ENCODE measurements around the gene ARHGAP42. TPM values are rescaled to one million over a fixed set of nuclear protein-coding genes. Genes with fewer than 3 reads are reported as not detected.

ARHGAP42 gene
- polyA plus RNA-seq, 1 donor (not counting 4 experiments of a cell fraction or from before 2014, with no cell fraction given), result 5.5 TPM

- DNase-seq (ENCODE audit: low read depth, low spot score) (no peak), FAIRE-seq (no peak)
- Histone ChIP-seq H3K4me3 (ENCODE audit: control insufficient read depth in 2 of 3, extremely low read depth in 1 of 3, insufficient read depth in 2 of 3, low read depth in 1 of 3, low read length in 3 of 3) (no peak overlapping the region), H3K79me2 (ENCODE audit: control insufficient read depth, insufficient read depth, low read length) (no peaks in the 10 kb centered on the region), H2AFZ (ENCODE audit: control insufficient read depth, low read length) (no peak overlapping the region), H3K9ac (ENCODE audit: control insufficient read depth, extremely low read depth, insufficient read depth, low read length) (no peak overlapping the region), H3K27me3 (ENCODE audit: control insufficient read depth, extremely low read depth, insufficient read depth, low read length) (no peaks in the 10 kb centered on the region), H4K20me1 (ENCODE audit: control insufficient read depth, extremely low read depth, insufficient read depth, low read length) (no peaks in the 10 kb centered on the region), H3K9me1 (ENCODE audit: control insufficient read depth, extremely low read depth, insufficient read depth, low read length) (no peaks in the 10 kb centered on the region), H3K4me2 (ENCODE audit: control insufficient read depth, extremely low read depth, insufficient read depth, low read depth, low read length) (no peak overlapping the region), H3K36me3 (ENCODE audit: control insufficient read depth in 2 of 2, extremely low read depth in 1 of 2, insufficient read depth in 2 of 2, low read length in 2 of 2) (no peaks in the 10 kb centered on the region), H3K4me1 (ENCODE audit: control insufficient read depth, extremely low read depth, insufficient read depth, low read length) (no peaks in the 10 kb centered on the region), H3K9me3 (ENCODE audit: control insufficient read depth, low read depth, low read length) (no peaks in the 10 kb centered on the region), H3K27ac (ENCODE audit: control insufficient read depth, insufficient read depth, low read length) (no peak overlapping the region)
- dilution Hi-C loops (cut with MboI; ENCODE audit: extremely low pct_ligation_motif_present, low sequenced_read_pairs), result no loop called here
- TF ChIP-seq CTCF (optimal IDR thresholded peaks at IDR 0.05 in 1 of 3, IDR thresholded peaks at IDR 0.05 in 1 of 3, conservative IDR thresholded peaks at IDR 0.05 in 1 of 3; ENCODE audit: extremely low read depth in 1 of 3, insufficient read depth in 2 of 3, low read length in 3 of 3) (no peak), EZH2 (IDR thresholded peaks at IDR 0.05; ENCODE audit: low read length) (no peak)
Measured at GRCh38 chr11:100741866-100742625, 55.0 kb downstream of the ARHGAP42 start.

- Histone ChIP-seq H2AFZ (ENCODE audit: control insufficient read depth, low read length) (no peak overlapping the region), H3K9ac (ENCODE audit: control insufficient read depth, extremely low read depth, insufficient read depth, low read length) (no peak overlapping the region), H3K9me3 (ENCODE audit: control insufficient read depth, low read depth, low read length) (peaks cover 8% of the 10 kb centered on the region), H3K27me3 (ENCODE audit: control insufficient read depth, extremely low read depth, insufficient read depth, low read length) (no peaks in the 10 kb centered on the region), H3K4me2 (ENCODE audit: control insufficient read depth, extremely low read depth, insufficient read depth, low read depth, low read length) (no peak overlapping the region), H3K4me1 (ENCODE audit: control insufficient read depth, extremely low read depth, insufficient read depth, low read length) (no peaks in the 10 kb centered on the region), H4K20me1 (ENCODE audit: control insufficient read depth, extremely low read depth, insufficient read depth, low read length) (no peaks in the 10 kb centered on the region), H3K79me2 (ENCODE audit: control insufficient read depth, insufficient read depth, low read length) (no peaks in the 10 kb centered on the region), H3K27ac (ENCODE audit: control insufficient read depth, insufficient read depth, low read length) (no peak overlapping the region), H3K4me3 (ENCODE audit: control insufficient read depth in 2 of 3, extremely low read depth in 1 of 3, insufficient read depth in 2 of 3, low read depth in 1 of 3, low read length in 3 of 3) (no peak overlapping the region), H3K9me1 (ENCODE audit: control insufficient read depth, extremely low read depth, insufficient read depth, low read length) (no peaks in the 10 kb centered on the region), H3K36me3 (ENCODE audit: control insufficient read depth in 2 of 2, extremely low read depth in 1 of 2, insufficient read depth in 2 of 2, low read length in 2 of 2) (no peaks in the 10 kb centered on the region)
- DNase-seq (ENCODE audit: low read depth, low spot score), result no peak
- dilution Hi-C loops (cut with MboI; ENCODE audit: extremely low pct_ligation_motif_present, low sequenced_read_pairs), result no loop called here
- no peak for TF ChIP-seq EZH2 (IDR thresholded peaks at IDR 0.05; ENCODE audit: low read length)
- no peak for TF ChIP-seq CTCF (optimal IDR thresholded peaks at IDR 0.05 in 1 of 3, IDR thresholded peaks at IDR 0.05 in 1 of 3, conservative IDR thresholded peaks at IDR 0.05 in 1 of 3; ENCODE audit: extremely low read depth in 1 of 3, insufficient read depth in 2 of 3, low read length in 3 of 3)
- FAIRE-seq, result no peak
Measured at GRCh38 chr11:100746448-100746847, 59.4 kb downstream of the ARHGAP42 start.
